Loucy (cell line): ENCODE data around the gene ZNF318.

Experiments
- H2AFZ ChIP-seq: fragments of 200-600 bp; sonication (generic); 2 replicates; pipeline ENCODE4 v1.6.0; 2016; ENCODE audit warnings: antibody characterized with exemption, mild to moderate bottlenecking, low read length, moderate library complexity
- H3F3A ChIP-seq: fragments of 200-600 bp; 2 replicates; pipeline ENCODE4 v1.6.0; 2016; ENCODE audit warnings: antibody characterized with exemption, low read depth, mild to moderate bottlenecking
- H3K27me3 ChIP-seq: fragments of 200-600 bp; sonication (generic); 2 replicates; pipeline ENCODE4 v1.6.1; 2014; ENCODE audit warnings: low read length, mild to moderate bottlenecking; ENCODE audit not compliant: insufficient read depth, poor library complexity, severe bottlenecking
- H3K36me3 ChIP-seq: fragments of 200-600 bp; sonication (generic); 2 replicates; pipeline ENCODE4 v1.6.1; 2016; ENCODE audit warnings: low read length; ENCODE audit not compliant: insufficient read depth
- H3K4me1 ChIP-seq: fragments of 200-600 bp; sonication (generic); 2 replicates; pipeline ENCODE4 v1.5.1; 2014; ENCODE audit warnings: low read length, mild to moderate bottlenecking; ENCODE audit not compliant: insufficient read depth, poor library complexity, severe bottlenecking
- H3K4me2 ChIP-seq: fragments of 200-600 bp; sonication (generic); 2 replicates; pipeline ENCODE4 v1.6.0; 2014; ENCODE audit warnings: antibody characterized with exemption, low read length, low read depth, mild to moderate bottlenecking; ENCODE audit not compliant: poor library complexity, severe bottlenecking
- H3K4me3 ChIP-seq: fragments of 200-600 bp; sonication (generic); 2 replicates; pipeline ENCODE4 v1.5.1; 2014; ENCODE audit warnings: low read length, mild to moderate bottlenecking, mixed read lengths; ENCODE audit not compliant: poor library complexity, severe bottlenecking
- H3K79me2 ChIP-seq: fragments of 200-600 bp; sonication (generic); 2 replicates; pipeline ENCODE4 v1.6.1; 2014; ENCODE audit warnings: low read length; ENCODE audit not compliant: insufficient read depth
- H3K9ac ChIP-seq: fragments of 200-600 bp; sonication (generic); 2 replicates; pipeline ENCODE4 v1.6.0; 2014; ENCODE audit warnings: mild to moderate bottlenecking, low read depth, low read length, moderate library complexity; ENCODE audit not compliant: poor library complexity, severe bottlenecking
- H3K9me2 ChIP-seq: fragments of 200-600 bp; sonication (generic); replicated peaks from 2 replicates; pipeline ENCODE4 v1.6.1; 2016; ENCODE audit warnings: low read depth, low read length, mixed read lengths
- H3K9me3 ChIP-seq: fragments of 200-600 bp; sonication (generic); 2 replicates; pipeline ENCODE4 v1.6.1; 2014; ENCODE audit warnings: mild to moderate bottlenecking, antibody characterized with exemption, low read length, low read depth; ENCODE audit not compliant: insufficient read depth
- H4K20me1 ChIP-seq: fragments of 200-600 bp; sonication (generic); 2 replicates; pipeline ENCODE4 v1.6.0; 2014; ENCODE audit warnings: antibody characterized with exemption, low read length, mild to moderate bottlenecking; ENCODE audit not compliant: insufficient read depth, poor library complexity, severe bottlenecking
- EZH2phosphoT487 ChIP-seq: fragments of 200-600 bp; IDR thresholded peaks from 2 replicates; pipeline ENCODE4 v1.6.1; 2018; ENCODE audit warnings: antibody characterized with exemption, mild to moderate bottlenecking, moderate library complexity, borderline replicate concordance
- TF ChIP-seq, protein P1 (sequence below): fragments of 200-600 bp; sonication (generic); conservative IDR thresholded peaks from 2 replicates; pipeline ENCODE4 v1.5.1; 2014; ENCODE audit warnings: mild to moderate bottlenecking, antibody characterized with exemption, low read length

The ZNF318 gene

GRCh38 chr6:43294536-43294935 lies 74.9 kb downstream of the ZNF318 start:
- H3K9me2 ChIP-seq = no peaks in the 10 kb centered on the region
- no peaks in the 10 kb centered on the region for H3K9me3 ChIP-seq
- TF ChIP-seq, protein P1, sequence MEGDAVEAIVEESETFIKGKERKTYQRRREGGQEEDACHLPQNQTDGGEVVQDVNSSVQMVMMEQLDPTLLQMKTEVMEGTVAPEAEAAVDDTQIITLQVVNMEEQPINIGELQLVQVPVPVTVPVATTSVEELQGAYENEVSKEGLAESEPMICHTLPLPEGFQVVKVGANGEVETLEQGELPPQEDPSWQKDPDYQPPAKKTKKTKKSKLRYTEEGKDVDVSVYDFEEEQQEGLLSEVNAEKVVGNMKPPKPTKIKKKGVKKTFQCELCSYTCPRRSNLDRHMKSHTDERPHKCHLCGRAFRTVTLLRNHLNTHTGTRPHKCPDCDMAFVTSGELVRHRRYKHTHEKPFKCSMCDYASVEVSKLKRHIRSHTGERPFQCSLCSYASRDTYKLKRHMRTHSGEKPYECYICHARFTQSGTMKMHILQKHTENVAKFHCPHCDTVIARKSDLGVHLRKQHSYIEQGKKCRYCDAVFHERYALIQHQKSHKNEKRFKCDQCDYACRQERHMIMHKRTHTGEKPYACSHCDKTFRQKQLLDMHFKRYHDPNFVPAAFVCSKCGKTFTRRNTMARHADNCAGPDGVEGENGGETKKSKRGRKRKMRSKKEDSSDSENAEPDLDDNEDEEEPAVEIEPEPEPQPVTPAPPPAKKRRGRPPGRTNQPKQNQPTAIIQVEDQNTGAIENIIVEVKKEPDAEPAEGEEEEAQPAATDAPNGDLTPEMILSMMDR = no peak
- no peak for TF ChIP-seq EZH2phosphoT487
- H3K9ac ChIP-seq = no peak overlapping the region
- H3K79me2 ChIP-seq = no peaks in the 10 kb centered on the region
- no peak overlapping the region for H3K4me2 ChIP-seq
- H3K27me3 ChIP-seq = no peaks in the 10 kb centered on the region
- no peaks in the 10 kb centered on the region for H4K20me1 ChIP-seq
- no peak overlapping the region for H3K4me3 ChIP-seq
- H3K36me3 ChIP-seq = no peaks in the 10 kb centered on the region
- H2AFZ ChIP-seq = no peak overlapping the region
- no peaks in the 10 kb centered on the region for H3K4me1 ChIP-seq
- H3F3A ChIP-seq = no peaks in the 10 kb centered on the region

DNA sequence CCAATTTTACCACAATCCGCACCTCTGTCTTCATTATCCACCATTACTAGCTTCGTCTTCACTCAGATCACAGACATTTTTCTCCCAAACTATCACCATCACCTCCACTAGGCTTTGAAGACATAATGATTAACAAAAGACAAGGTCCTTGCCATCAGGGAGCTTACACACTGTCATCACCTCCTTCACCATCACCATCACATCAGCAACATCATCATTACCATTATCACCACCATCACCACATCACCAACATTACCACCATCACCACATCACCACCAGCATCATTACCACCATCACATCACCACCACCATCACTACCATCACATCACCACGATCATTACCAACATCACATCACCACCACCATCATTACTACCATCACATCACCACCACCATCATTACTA lies 75.7 kb downstream of the ZNF318 start:
- Histone ChIP-seq H3K4me3 (no peak overlapping the region), H3F3A (no peaks in the 10 kb centered on the region), H4K20me1 (no peaks in the 10 kb centered on the region), H3K79me2 (no peaks in the 10 kb centered on the region), H3K9ac (no peak overlapping the region), H3K36me3 (no peaks in the 10 kb centered on the region), H3K9me3 (no peaks in the 10 kb centered on the region), H2AFZ (no peak overlapping the region), H3K4me2 (no peak overlapping the region), H3K4me1 (no peaks in the 10 kb centered on the region), H3K9me2 (no peaks in the 10 kb centered on the region), H3K27me3 (no peaks in the 10 kb centered on the region)
- no peak for TF ChIP-seq EZH2phosphoT487
- TF ChIP-seq, protein P1 = no peak

GRCh38 chr6:43292763-43293318 lies 76.6 kb downstream of the ZNF318 start:
- H3K27me3 ChIP-seq = no peaks in the 10 kb centered on the region
- no peaks in the 10 kb centered on the region for H3K4me1 ChIP-seq
- no peaks in the 10 kb centered on the region for H3K9me2 ChIP-seq
- no peaks in the 10 kb centered on the region for H3K9me3 ChIP-seq
- no peak overlapping the region for H3K9ac ChIP-seq
- H3F3A ChIP-seq = no peaks in the 10 kb centered on the region
- no peak overlapping the region for H3K4me3 ChIP-seq
- H3K79me2 ChIP-seq = no peaks in the 10 kb centered on the region
- no peaks in the 10 kb centered on the region for H3K36me3 ChIP-seq
- no peak overlapping the region for H2AFZ ChIP-seq
- H3K4me2 ChIP-seq = no peak overlapping the region
- no peaks in the 10 kb centered on the region for H4K20me1 ChIP-seq
- no peak for TF ChIP-seq EZH2phosphoT487
- TF ChIP-seq, protein P1 = no peak
